K562 (cell line): ENCODE results near the gene HRH3. TPM values are rescaled to one million over a fixed set of nuclear protein-coding genes. Genes with fewer than 3 reads are reported as not detected.

Experiments
- CREBBP ChIP-seq: IDR thresholded peaks from one replicate; pipeline ENCODE4 v1.6.1; 2012; ENCODE audit warnings: low read depth, mild to moderate bottlenecking, control low read depth, inconsistent platforms, low read length
- EGR1 ChIP-seq: fragments of 450-650 bp; conservative IDR thresholded peaks from 2 replicates; pipeline ENCODE4 v1.6.1; 2017; ENCODE audit warnings: mild to moderate bottlenecking
- LARP7 ChIP-seq: fragments of 450-650 bp; IDR thresholded peaks from 2 replicates; pipeline ENCODE4 v1.6.1; 2016
- NFIX ChIP-seq: fragments of 250-450 bp; sonication (Bioruptor Pico); IDR thresholded peaks from 2 replicates; pipeline ENCODE4 v1.4.0; 2020; ENCODE audit warnings: low read depth, mild to moderate bottlenecking, moderate library complexity
- POLR2A ChIP-seq: fragments of 450-650 bp; conservative IDR thresholded peaks from 2 replicates; pipeline ENCODE4 v1.6.1; 2016
- RFX7 ChIP-seq: fragments of 250-450 bp; sonication (Bioruptor Pico); IDR thresholded peaks from 2 replicates; pipeline ENCODE4 v1.5.1; 2021; ENCODE audit warnings: mild to moderate bottlenecking
- ZBTB1 ChIP-seq: sonication (generic); formaldehyde crosslinking; IDR thresholded peaks from 2 replicates; pipeline ENCODE4 v1.8.1; 2023; ENCODE audit warnings: missing genetic modification reagents, low read depth, mild to moderate bottlenecking, borderline replicate concordance
- ZNF354B ChIP-seq: fragments of 250-450 bp; sonication (Bioruptor Pico); IDR thresholded peaks from 2 replicates; pipeline ENCODE4 v1.4.0; 2020
- ZNF785 ChIP-seq: fragments of 250-450 bp; sonication (Bioruptor Pico); IDR thresholded peaks from 2 replicates; pipeline ENCODE4 v1.4.0; 2020; ENCODE audit warnings: mild to moderate bottlenecking
- polyA plus RNA-seq, 8 experiments: library from polyadenylated mRNA; depleted of rRNA in 4 of 8; stranded (reverse) in 5 of 8; unstranded in 3 of 8; fragments of >200 nt; fragmentation: Nextera tagmentation in 2 of 8; fragmentation: Illumina TruSeq in 1 of 8; extraction: Ambion mirVana in 2 of 8; extraction: Trizol in 1 of 8; gene quantifications; 2 replicates each; pipeline versions ENCODE4 v1.2.1 to v1.2.3, GENCODE V29; 2011 to 2014; ENCODE audit warnings: inconsistent platforms in 1 of 8, missing spikeins in 1 of 8
- total RNA-seq, 7 experiments: library from RNA; depleted of rRNA in 6 of 7; stranded (reverse); fragments of >200 nt in 6 of 7; fragmentation: Illumina TruSeq in 2 of 7; extraction: Trizol in 2 of 7; gene quantifications; 2 replicates each; pipeline versions ENCODE4 v1.2.1 to v1.2.3, GENCODE V29; 2011 to 2021; ENCODE audit warnings: low replicate concordance in 1 of 7
- TF ChIP-seq, protein P1 (sequence below): IDR thresholded peaks from 2 replicates; pipeline ENCODE4 v1.6.1; 2014; ENCODE audit warnings: antibody characterized with exemption
- TF ChIP-seq, protein P2 (sequence below), 2 experiments: IDR thresholded peaks; 2 replicates each; pipeline ENCODE4 v1.6.1; 2011; ENCODE audit warnings: borderline replicate concordance in 1 of 2, control low read depth in 1 of 2, low read depth in 1 of 2, low read length in 1 of 2, mild to moderate bottlenecking in 1 of 2, mixed read lengths in 1 of 2, moderate library complexity in 1 of 2; ENCODE audit not compliant: insufficient read depth in 1 of 2, insufficient read length in 1 of 2, poor library complexity in 1 of 2, severe bottlenecking in 1 of 2; ENCODE audit errors: extremely low read depth in 1 of 2
- TF ChIP-seq, protein P3 (sequence below): fragments of 450-650 bp; IDR thresholded peaks from 2 replicates; pipeline ENCODE4 v1.6.1; 2016; ENCODE audit warnings: low read depth
- TF ChIP-seq, protein P4 (sequence below): sonication (generic); formaldehyde crosslinking; IDR thresholded peaks from 2 replicates; pipeline ENCODE4 v1.9.0; 2022; ENCODE audit warnings: mild to moderate bottlenecking, missing genetic modification reagents
- TF ChIP-seq, protein P5 (sequence below): fragments of 250-450 bp; sonication (Bioruptor Pico); IDR thresholded peaks from 2 replicates; pipeline ENCODE4 v1.8.0; 2022; ENCODE audit warnings: inconsistent platforms

HRH3 gene
- total and polyA plus RNA-seq, 9 of the 15 experiments (the other 6 are each of a cell fraction or from before 2014, with no cell fraction given), result not detected

DNA sequence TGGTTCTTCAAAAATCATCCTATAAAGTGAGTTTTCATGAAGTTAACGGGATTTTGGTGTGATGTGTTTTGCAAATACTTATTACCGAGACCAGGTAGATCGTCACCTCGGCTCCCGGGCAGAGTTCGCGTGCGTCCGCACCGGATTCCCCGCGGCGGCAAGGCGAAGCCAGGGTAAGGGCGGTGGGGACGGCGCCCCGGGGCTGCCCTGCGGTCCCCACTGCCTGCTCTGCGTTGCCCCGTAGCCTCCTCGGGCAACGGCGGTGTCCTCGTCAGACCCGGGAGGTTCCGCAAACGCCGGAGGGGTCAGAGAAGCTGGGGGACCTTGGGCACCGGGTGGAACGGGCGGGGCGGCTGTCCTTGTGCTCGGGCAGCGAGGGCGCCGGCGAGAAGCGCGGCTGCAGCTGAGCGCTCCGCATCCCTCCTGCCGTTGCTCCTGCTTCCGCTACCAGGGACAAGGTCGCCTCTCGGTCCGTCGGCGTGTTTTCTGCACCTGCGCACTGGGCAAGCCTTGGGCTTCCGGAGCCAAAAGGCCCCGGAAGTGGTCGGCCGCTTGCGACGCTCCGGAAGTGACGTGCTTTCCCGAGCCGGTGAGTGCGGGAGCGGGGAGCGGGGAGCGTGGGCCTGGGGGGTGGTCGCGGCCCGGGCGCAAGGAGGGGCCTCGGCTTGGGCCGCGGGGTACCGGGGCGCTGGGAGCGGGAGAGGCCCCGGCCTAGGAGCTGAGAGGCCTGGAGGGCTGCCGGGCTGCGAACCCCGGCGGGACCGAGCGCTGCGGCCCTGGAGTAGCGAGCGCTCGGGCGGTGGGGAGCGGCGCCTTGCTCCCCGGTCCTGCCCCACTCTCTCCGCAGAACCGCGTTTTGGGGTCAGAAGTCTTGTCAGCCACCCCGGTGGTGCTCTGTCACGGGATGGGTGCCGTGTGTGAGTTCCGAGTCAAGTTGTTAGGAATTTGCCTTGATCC is 37.3 kb downstream of the HRH3 start, which contains the start of gene MTG2 (continued):
- TF ChIP-seq RFX7 (CRISPR knock-in tag), result no peak
- TF ChIP-seq POLR2A, result peak; percentile 98
- TF ChIP-seq, protein P1, sequence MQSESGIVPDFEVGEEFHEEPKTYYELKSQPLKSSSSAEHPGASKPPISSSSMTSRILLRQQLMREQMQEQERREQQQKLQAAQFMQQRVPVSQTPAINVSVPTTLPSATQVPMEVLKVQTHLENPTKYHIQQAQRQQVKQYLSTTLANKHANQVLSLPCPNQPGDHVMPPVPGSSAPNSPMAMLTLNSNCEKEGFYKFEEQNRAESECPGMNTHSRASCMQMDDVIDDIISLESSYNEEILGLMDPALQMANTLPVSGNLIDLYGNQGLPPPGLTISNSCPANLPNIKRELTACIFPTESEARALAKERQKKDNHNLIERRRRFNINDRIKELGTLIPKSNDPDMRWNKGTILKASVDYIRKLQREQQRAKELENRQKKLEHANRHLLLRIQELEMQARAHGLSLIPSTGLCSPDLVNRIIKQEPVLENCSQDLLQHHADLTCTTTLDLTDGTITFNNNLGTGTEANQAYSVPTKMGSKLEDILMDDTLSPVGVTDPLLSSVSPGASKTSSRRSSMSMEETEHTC, result no peak
- no peak for TF ChIP-seq ZNF354B
- 0 out of 2 replicates have a peak, but pooled peaks have one; percentile 28 for TF ChIP-seq ZBTB1 (CRISPR knock-in tag)
- TF ChIP-seq, protein P2, sequence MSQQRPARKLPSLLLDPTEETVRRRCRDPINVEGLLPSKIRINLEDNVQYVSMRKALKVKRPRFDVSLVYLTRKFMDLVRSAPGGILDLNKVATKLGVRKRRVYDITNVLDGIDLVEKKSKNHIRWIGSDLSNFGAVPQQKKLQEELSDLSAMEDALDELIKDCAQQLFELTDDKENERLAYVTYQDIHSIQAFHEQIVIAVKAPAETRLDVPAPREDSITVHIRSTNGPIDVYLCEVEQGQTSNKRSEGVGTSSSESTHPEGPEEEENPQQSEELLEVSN (IDR thresholded peaks at IDR 0.05; ENCODE audit: borderline replicate concordance in 1 of 2, extremely low read depth in 1 of 2, insufficient read depth in 1 of 2, insufficient read length in 1 of 2, low read depth in 1 of 2, low read length in 1 of 2, poor library complexity in 1 of 2, severe bottlenecking in 1 of 2), result peak; percentile 44 to 80
- TF ChIP-seq, protein P3, sequence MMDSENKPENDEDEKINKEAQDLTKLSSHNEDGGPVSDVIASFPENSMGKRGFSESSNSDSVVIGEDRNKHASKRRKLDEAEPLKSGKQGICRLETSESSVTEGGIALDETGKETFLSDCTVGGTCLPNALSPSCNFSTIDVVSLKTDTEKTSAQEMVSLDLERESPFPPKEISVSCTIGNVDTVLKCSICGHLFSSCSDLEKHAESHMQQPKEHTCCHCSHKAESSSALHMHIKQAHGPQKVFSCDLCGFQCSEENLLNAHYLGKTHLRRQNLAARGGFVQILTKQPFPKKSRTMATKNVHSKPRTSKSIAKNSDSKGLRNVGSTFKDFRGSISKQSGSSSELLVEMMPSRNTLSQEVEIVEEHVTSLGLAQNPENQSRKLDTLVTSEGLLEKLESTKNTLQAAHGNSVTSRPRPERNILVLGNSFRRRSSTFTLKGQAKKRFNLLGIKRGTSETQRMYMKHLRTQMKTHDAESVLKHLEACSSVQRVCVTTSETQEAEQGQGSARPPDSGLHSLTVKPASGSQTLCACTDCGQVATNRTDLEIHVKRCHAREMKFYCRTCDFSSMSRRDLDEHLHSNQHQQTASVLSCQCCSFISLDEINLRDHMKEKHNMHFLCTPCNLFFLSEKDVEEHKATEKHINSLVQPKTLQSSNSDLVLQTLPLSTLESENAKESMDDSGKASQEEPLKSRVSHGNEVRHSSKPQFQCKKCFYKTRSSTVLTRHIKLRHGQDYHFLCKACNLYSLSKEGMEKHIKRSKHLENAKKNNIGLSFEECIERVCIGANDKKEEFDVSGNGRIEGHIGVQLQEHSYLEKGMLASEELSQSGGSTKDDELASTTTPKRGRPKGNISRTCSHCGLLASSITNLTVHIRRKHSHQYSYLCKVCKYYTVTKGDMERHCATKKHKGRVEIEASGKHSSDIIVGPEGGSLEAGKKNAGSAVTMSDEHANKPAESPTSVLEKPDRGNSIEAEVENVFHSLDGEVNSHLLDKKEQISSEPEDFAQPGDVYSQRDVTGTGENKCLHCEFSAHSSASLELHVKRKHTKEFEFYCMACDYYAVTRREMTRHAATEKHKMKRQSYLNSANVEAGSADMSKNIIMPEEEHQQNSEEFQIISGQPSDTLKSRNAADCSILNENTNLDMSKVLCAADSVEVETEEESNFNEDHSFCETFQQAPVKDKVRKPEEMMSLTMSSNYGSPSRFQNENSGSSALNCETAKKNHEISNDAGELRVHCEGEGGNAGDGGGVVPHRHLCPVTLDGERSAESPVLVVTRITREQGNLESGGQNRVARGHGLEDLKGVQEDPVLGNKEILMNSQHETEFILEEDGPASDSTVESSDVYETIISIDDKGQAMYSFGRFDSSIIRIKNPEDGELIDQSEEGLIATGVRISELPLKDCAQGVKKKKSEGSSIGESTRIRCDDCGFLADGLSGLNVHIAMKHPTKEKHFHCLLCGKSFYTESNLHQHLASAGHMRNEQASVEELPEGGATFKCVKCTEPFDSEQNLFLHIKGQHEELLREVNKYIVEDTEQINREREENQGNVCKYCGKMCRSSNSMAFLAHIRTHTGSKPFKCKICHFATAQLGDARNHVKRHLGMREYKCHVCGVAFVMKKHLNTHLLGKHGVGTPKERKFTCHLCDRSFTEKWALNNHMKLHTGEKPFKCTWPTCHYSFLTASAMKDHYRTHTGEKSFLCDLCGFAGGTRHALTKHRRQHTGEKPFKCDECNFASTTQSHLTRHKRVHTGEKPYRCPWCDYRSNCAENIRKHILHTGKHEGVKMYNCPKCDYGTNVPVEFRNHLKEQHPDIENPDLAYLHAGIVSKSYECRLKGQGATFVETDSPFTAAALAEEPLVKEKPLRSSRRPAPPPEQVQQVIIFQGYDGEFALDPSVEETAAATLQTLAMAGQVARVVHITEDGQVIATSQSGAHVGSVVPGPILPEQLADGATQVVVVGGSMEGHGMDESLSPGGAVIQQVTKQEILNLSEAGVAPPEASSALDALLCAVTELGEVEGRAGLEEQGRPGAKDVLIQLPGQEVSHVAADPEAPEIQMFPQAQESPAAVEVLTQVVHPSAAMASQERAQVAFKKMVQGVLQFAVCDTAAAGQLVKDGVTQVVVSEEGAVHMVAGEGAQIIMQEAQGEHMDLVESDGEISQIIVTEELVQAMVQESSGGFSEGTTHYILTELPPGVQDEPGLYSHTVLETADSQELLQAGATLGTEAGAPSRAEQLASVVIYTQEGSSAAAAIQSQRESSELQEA, result no peak
- no peak for TF ChIP-seq CREBBP
- no peak for TF ChIP-seq ZNF785 (CRISPR knock-in tag)
- no peak for TF ChIP-seq NFIX (CRISPR knock-in tag)
- peak; percentile 56 for TF ChIP-seq EGR1
- TF ChIP-seq LARP7, result peak; percentile 71; the same call in 1 of the 2 replicates
- TF ChIP-seq, protein P4, sequence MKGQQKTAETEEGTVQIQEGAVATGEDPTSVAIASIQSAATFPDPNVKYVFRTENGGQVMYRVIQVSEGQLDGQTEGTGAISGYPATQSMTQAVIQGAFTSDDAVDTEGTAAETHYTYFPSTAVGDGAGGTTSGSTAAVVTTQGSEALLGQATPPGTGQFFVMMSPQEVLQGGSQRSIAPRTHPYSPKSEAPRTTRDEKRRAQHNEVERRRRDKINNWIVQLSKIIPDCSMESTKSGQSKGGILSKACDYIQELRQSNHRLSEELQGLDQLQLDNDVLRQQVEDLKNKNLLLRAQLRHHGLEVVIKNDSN (CRISPR knock-in tag), result no peak
- TF ChIP-seq, protein P5, sequence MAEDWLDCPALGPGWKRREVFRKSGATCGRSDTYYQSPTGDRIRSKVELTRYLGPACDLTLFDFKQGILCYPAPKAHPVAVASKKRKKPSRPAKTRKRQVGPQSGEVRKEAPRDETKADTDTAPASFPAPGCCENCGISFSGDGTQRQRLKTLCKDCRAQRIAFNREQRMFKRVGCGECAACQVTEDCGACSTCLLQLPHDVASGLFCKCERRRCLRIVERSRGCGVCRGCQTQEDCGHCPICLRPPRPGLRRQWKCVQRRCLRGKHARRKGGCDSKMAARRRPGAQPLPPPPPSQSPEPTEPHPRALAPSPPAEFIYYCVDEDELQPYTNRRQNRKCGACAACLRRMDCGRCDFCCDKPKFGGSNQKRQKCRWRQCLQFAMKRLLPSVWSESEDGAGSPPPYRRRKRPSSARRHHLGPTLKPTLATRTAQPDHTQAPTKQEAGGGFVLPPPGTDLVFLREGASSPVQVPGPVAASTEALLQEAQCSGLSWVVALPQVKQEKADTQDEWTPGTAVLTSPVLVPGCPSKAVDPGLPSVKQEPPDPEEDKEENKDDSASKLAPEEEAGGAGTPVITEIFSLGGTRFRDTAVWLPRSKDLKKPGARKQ, result no peak
